GM06990 (cell line): Measurements from ENCODE around the gene CC2D1A.
"Not testable (repeated sequence)": the region's sequence is repeated elsewhere in the genome, so short reads cannot be mapped to it uniquely, and the experiment has no call there.

Experiments used
- DNase-seq: peaks from one replicate; pipeline ENCODE4 v3.0.0-alpha.2; 2011; ENCODE audit not compliant: insufficient read length; ENCODE audit errors: extremely low read depth
- H3K27me3 ChIP-seq: replicated peaks from 2 replicates; pipeline ENCODE4 v1.6.0; 2011; ENCODE audit warnings: low read length; ENCODE audit not compliant: control insufficient read depth, insufficient read depth
- H3K36me3 ChIP-seq: 2 replicates; pipeline ENCODE4 v1.5.1; 2011; ENCODE audit warnings: low read length; ENCODE audit not compliant: control insufficient read depth, insufficient read depth
- H3K4me3 ChIP-seq: replicated peaks from 2 replicates; pipeline ENCODE4 v1.5.1; 2011; ENCODE audit warnings: low read depth, mild to moderate bottlenecking, control low read depth, low read length
- CTCF ChIP-seq: IDR thresholded peaks from 2 replicates; pipeline ENCODE4 v1.5.1; 2011; ENCODE audit warnings: low read length, control low read depth, mild to moderate bottlenecking, inconsistent platforms; ENCODE audit not compliant: insufficient read depth, poor library complexity, severe bottlenecking

The CC2D1A gene

GRCh38 chr19:13966684-13967128, 60.7 kb downstream of the CC2D1A start:
- peaks cover 2% of the 10 kb centered on the region for H3K36me3 ChIP-seq
- no peak for DNase-seq
- no peak overlapping the region for H3K4me3 ChIP-seq
- H3K27me3 ChIP-seq: no peaks in the 10 kb centered on the region
- no peak for TF ChIP-seq CTCF

- not testable (repeated sequence) for H3K27me3 ChIP-seq, H3K36me3 ChIP-seq, H3K4me3 ChIP-seq, DNase-seq
These were observed 61.2 kb downstream of the CC2D1A start for GRCh38 chr19:13967206-13967605.

- no peak for TF ChIP-seq CTCF
- Histone ChIP-seq H3K36me3 (peaks cover 2% of the 10 kb centered on the region; the same call in 1 of the 2 replicates), H3K27me3 (no peaks in the 10 kb centered on the region), H3K4me3 (no peak overlapping the region)
- DNase-seq: no peak
These were observed 62.5 kb downstream of the CC2D1A start for GRCh38 chr19:13968383-13968935.

- H3K27me3 ChIP-seq: no peaks in the 10 kb centered on the region
- DNase-seq: no peak
- no peak overlapping the region for H3K4me3 ChIP-seq
- TF ChIP-seq CTCF: no peak
- H3K36me3 ChIP-seq: peaks cover 2% of the 10 kb centered on the region; the same call in 1 of the 2 replicates
These were observed 63.0 kb downstream of the CC2D1A start for GRCh38 chr19:13968999-13969398.

- peaks cover 2% of the 10 kb centered on the region; the same call in 1 of the 2 replicates for H3K36me3 ChIP-seq
- no peak for DNase-seq
- H3K4me3 ChIP-seq: no peak overlapping the region
- no peak for TF ChIP-seq CTCF
- no peaks in the 10 kb centered on the region for H3K27me3 ChIP-seq
These were observed 63.9 kb downstream of the CC2D1A start for GRCh38 chr19:13969897-13970296.

- H3K4me3 ChIP-seq, H3K27me3 ChIP-seq, DNase-seq, H3K36me3 ChIP-seq: not testable (repeated sequence)
These were observed 65.9 kb downstream of the CC2D1A start for GRCh38 chr19:13971868-13972267.
